ENCODE measurements around the gene AFAP1. TPM values are rescaled to one million over a fixed set of nuclear protein-coding genes. Genes with fewer than 3 reads are reported as not detected.

The AFAP1 gene
- total and polyA plus RNA-seq, 2 of the 8 experiments (the other 6 are each of a cell fraction or from before 2014, with no cell fraction given): 3.6 to 18.2 TPM

DNA sequence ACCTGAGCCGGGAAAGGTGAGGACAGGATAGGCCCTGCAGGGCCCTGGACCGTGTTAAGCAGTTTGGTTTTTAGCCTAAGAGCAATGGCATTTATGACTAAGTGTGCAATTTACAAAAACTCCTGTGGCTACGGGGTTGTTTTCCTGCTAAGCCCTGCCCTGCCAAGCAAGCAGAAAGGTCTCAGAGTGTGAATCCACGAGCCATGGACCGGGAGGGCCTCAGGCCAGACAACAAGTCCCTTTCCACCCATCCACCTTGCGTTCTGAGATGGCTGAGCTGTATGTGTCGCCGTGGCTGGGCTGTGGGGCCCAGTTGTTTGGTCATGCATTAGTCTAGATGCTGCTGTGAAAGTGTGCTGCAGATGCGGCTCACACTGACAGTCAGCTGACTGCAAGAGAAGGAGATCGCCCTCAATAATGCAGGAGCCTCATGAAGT is 33.9 kb upstream of the AFAP1 start:
- POLR2A ChIA-PET (ENCODE audit: partially characterized antibody): interaction anchor here (0.7 to 1.5 kb wide), 2 partner anchors 14 to 168 kb away, joined by 3 read pairs; no protein-coding TSS in a partner anchor
- Histone ChIP-seq H3K9me3 (ENCODE audit: insufficient read depth in 2 of 2, low read depth in 1 of 2, low read length in 1 of 2) (no peaks in the 10 kb centered on the region; a peak in 1 of 4 replicates), H3K9ac (replicated peaks in 1 of 4; ENCODE audit: extremely low read depth in 1 of 4, low read depth in 3 of 4, low read length in 3 of 4) (no peak overlapping the region), H2BK5ac (ENCODE audit: low read depth, low read length) (no peak overlapping the region), H2AK5ac (ENCODE audit: low read depth, low read length) (no peak overlapping the region), H3K4me3 (ENCODE audit: extremely low read depth in 1 of 4, insufficient read depth in 2 of 4, low read depth in 3 of 4, low read length in 4 of 4) (no peak overlapping the region), H2BK20ac (ENCODE audit: low read length) (no peak overlapping the region), H3K79me1 (ENCODE audit: low read depth, low read length) (no peaks in the 10 kb centered on the region), H3K27ac (ENCODE audit: low read depth, low read length) (no peak overlapping the region), H2AFZ (ENCODE audit: low read length) (no peak overlapping the region), H3K4me2 (ENCODE audit: insufficient read depth in 1 of 2, low read depth in 2 of 2, low read length in 2 of 2) (no peak overlapping the region), H2BK12ac (ENCODE audit: low read depth, low read length) (no peak overlapping the region), H3K23me2 (ENCODE audit: low read depth, low read length) (peaks cover 13% of the 10 kb centered on the region), H3K27me3 (replicated peaks in 1 of 4; ENCODE audit: control insufficient read depth in 3 of 4, extremely low read depth in 1 of 4, insufficient read depth in 3 of 4, low read length in 3 of 4) (no peaks in the 10 kb centered on the region; a peak in 1 of 7 replicates), H3K18ac (ENCODE audit: extremely low read depth, low read length) (no peak overlapping the region), H3K4me1 (replicated peaks in 1 of 4; ENCODE audit: control insufficient read depth in 3 of 4, insufficient read depth in 4 of 4, low read length in 3 of 4) (peaks cover 0 to 24% (median 3%) of the 10 kb centered on the region in 4 experiments; a peak in 6 of 7 replicates), H3K14ac (ENCODE audit: insufficient read length) (no peak overlapping the region), H4K5ac (ENCODE audit: insufficient read length, low read depth, low read length) (no peak overlapping the region), H3K79me2 (ENCODE audit: control insufficient read depth in 1 of 2, insufficient read depth in 2 of 2, low read length in 2 of 2) (no peaks in the 10 kb centered on the region), H3K36me3 (ENCODE audit: control insufficient read depth in 2 of 4, insufficient read depth in 4 of 4, low read length in 3 of 4) (no peaks in the 10 kb centered on the region), H4K8ac (ENCODE audit: extremely low read depth, insufficient read depth, low read length) (no peak overlapping the region), H4K91ac (replicated peaks; ENCODE audit: insufficient read length, low read length) (peak overlapping the region; percentile 61), H3K56ac (replicated peaks; ENCODE audit: insufficient read length, low read depth, low read length) (no peak overlapping the region), H2BK15ac (ENCODE audit: low read length) (0 out of 2 replicates have a peak overlapping the region, but pooled peaks have one; percentile 16), H3K23ac (ENCODE audit: insufficient read length) (no peak overlapping the region), H3K4ac (replicated peaks; ENCODE audit: insufficient read length, low read depth, low read length) (no peak overlapping the region), H4K20me1 (replicated peaks in 1 of 2; ENCODE audit: control insufficient read depth in 1 of 2, insufficient read depth in 2 of 2, low read length in 2 of 2) (no peaks in the 10 kb centered on the region), H2BK120ac (replicated peaks; ENCODE audit: low read depth, low read length) (no peak overlapping the region)
- TF ChIP-seq SIRT6 (IDR thresholded peaks at IDR 0.05; ENCODE audit: low read length): no peak
- no peak for TF ChIP-seq E2F6 (IDR thresholded peaks at IDR 0.05)
- no peak for TF ChIP-seq RBBP5 (IDR thresholded peaks at IDR 0.05; ENCODE audit: borderline replicate concordance, low read depth, low read length)
- TF ChIP-seq HDAC2 (IDR thresholded peaks at IDR 0.05; ENCODE audit: borderline replicate concordance in 1 of 2, low read depth in 2 of 2, low read length in 2 of 2): no peak
- TF ChIP-seq CBX8 (IDR thresholded peaks at IDR 0.05; ENCODE audit: borderline replicate concordance, low read depth, low read length): no peak
- no peak for TF ChIP-seq CHD1 (IDR thresholded peaks at IDR 0.05; ENCODE audit: low read depth, low read length)
- WGBS, 2 experiments (ENCODE audit: extremely low coverage in 1 of 2, insufficient coverage in 1 of 2, insufficient read length in 1 of 2, insufficient replicate concordance in 2 of 2, low coverage in 1 of 2, low lambda C conversion rate in 2 of 2, missing lambda C conversion rate in 1 of 2): 86% methylated on average over 10 of the region's 10 CpGs; no CpG with 5 or more reads in 1 of the 2 experiments
- FAIRE-seq (no peak), DNase-seq (ENCODE audit: low read depth in 1 of 2, low spot score in 2 of 2) (no peak)
- CTCF ChIA-PET (ENCODE audit: partially characterized antibody): interaction anchor here (0.8 to 1.3 kb wide), 6 partner anchors 10 to 171 kb away, joined by 3 to 7 read pairs (median 3); no protein-coding TSS in a partner anchor

Measured in H1 (cell line).